Measurements from ENCODE around the gene CACNA1E. TPM values are rescaled to one million over a fixed set of nuclear protein-coding genes. Genes with fewer than 3 reads are reported as not detected.

CACNA1E gene
- total and polyA plus RNA-seq, 2 of the 4 experiments (the other 2 are of a cell fraction) = not detected

DNA sequence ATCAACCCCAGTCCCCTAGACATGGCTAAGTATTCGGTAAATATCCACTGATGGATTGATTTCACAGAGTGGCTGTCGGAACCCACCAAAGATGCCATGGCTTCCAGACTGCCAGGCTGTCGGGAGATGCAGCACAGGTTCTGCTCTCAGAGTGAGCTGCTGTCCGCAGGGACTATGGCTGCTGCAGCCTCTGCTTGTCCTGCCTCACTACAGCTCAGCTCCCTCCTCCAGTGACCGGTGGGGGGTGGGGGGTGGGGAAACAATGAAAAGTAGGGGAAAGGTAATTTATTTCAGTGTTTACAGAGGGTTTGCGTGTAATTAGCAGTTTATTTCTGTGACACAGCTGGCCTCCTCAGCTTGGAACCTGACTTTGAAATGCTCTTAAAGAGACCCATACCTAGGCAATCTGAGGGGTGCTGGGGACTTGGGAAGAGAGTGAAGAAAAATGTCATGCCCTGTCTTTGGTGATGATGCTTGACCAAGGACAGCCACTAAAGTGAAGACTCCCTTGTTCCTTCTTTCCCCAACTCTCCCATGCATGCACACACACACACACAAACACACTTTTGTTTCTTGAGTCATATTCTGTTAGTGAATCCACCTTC is 109.0 kb downstream of the CACNA1E start:
- Histone ChIP-seq H2AFZ (replicated peaks; ENCODE audit: low read length, poor library complexity) (no peak overlapping the region), H3K23ac (ENCODE audit: low read depth, low read length) (no peak overlapping the region), H2AK5ac (ENCODE audit: low read depth, low read length) (no peak overlapping the region), H3K4me1 (ENCODE audit: control insufficient read depth, insufficient read depth, low read length) (no peaks in the 10 kb centered on the region), H3K4me2 (ENCODE audit: low read depth, low read length) (no peak overlapping the region), H3K14ac (replicated peaks; ENCODE audit: low read depth, low read length) (no peak overlapping the region), H4K8ac (ENCODE audit: low read depth in 2 of 2, low read length in 2 of 2) (no peak overlapping the region), H3K9me1 (ENCODE audit: insufficient read depth, low read length) (no peaks in the 10 kb centered on the region), H3K36me3 (ENCODE audit: control insufficient read depth, insufficient read depth, low read length) (no peaks in the 10 kb centered on the region), H3K4me3 (ENCODE audit: insufficient read depth, low read depth, low read length) (no peak overlapping the region), H3K18ac (ENCODE audit: low read depth, low read length) (no peak overlapping the region), H2BK15ac (ENCODE audit: low read depth, low read length) (no peak overlapping the region), H3K4ac (ENCODE audit: low read depth, low read length) (no peak overlapping the region), H3K56ac (ENCODE audit: extremely low read depth, insufficient read depth, low read length) (no peak overlapping the region), H2BK120ac (ENCODE audit: low read depth, low read length) (no peak overlapping the region), H4K91ac (ENCODE audit: insufficient read depth, low read depth, low read length) (no peak overlapping the region), H3K27ac (ENCODE audit: insufficient read depth, low read length) (no peak overlapping the region), H2BK5ac (ENCODE audit: low read depth, low read length, poor library complexity, severe bottlenecking) (no peak overlapping the region), H4K5ac (ENCODE audit: low read depth, low read length) (no peak overlapping the region), H3K27me3 (ENCODE audit: control insufficient read depth, insufficient read depth, low read length) (no peaks in the 10 kb centered on the region), H4K20me1 (ENCODE audit: insufficient read depth, low read length) (no peaks in the 10 kb centered on the region), H2AK9ac (replicated peaks; ENCODE audit: low read depth, low read length, poor library complexity) (no peak overlapping the region), H3K79me1 (ENCODE audit: low read depth in 1 of 2, low read length in 2 of 2) (no peaks in the 10 kb centered on the region), H3K9me3 (ENCODE audit: control insufficient read depth, insufficient read depth, low read length) (no peaks in the 10 kb centered on the region), H3K9ac (ENCODE audit: low read depth, low read length) (no peak overlapping the region), H2BK20ac (ENCODE audit: low read depth, low read length) (no peak overlapping the region)
- ChIA-PET POLR2A (ENCODE audit: unreplicated experiment) (no interaction called here), CTCF (interaction anchor here (0.6 kb wide), 1 partner anchor 376 kb away, joined by 3 read pairs; no protein-coding TSS in a partner anchor)
- dilution Hi-C loops (cut with HindIII; ENCODE audit: low sequenced_read_pairs, unreplicated experiment) = no loop called here
- no TSS peak for BruUV-seq (replicated peaks)
- no peak for ATAC-seq (ENCODE audit: low read depth)
- TF ChIP-seq, protein P1, sequence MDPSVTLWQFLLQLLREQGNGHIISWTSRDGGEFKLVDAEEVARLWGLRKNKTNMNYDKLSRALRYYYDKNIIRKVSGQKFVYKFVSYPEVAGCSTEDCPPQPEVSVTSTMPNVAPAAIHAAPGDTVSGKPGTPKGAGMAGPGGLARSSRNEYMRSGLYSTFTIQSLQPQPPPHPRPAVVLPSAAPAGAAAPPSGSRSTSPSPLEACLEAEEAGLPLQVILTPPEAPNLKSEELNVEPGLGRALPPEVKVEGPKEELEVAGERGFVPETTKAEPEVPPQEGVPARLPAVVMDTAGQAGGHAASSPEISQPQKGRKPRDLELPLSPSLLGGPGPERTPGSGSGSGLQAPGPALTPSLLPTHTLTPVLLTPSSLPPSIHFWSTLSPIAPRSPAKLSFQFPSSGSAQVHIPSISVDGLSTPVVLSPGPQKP (IDR thresholded peaks at IDR 0.05; ENCODE audit: borderline replicate concordance, low read depth, low read length) = no peak
- TF ChIP-seq SMC3 (IDR thresholded peaks at IDR 0.05; ENCODE audit: low read depth, low read length) = no peak
- TF ChIP-seq CHD1 (IDR thresholded peaks at IDR 0.05; ENCODE audit: low read depth, low read length) = no peak
- TF ChIP-seq RCOR1 (IDR thresholded peaks at IDR 0.05; ENCODE audit: insufficient replicate concordance, low read length) = no peak
- TF ChIP-seq, protein P2, sequence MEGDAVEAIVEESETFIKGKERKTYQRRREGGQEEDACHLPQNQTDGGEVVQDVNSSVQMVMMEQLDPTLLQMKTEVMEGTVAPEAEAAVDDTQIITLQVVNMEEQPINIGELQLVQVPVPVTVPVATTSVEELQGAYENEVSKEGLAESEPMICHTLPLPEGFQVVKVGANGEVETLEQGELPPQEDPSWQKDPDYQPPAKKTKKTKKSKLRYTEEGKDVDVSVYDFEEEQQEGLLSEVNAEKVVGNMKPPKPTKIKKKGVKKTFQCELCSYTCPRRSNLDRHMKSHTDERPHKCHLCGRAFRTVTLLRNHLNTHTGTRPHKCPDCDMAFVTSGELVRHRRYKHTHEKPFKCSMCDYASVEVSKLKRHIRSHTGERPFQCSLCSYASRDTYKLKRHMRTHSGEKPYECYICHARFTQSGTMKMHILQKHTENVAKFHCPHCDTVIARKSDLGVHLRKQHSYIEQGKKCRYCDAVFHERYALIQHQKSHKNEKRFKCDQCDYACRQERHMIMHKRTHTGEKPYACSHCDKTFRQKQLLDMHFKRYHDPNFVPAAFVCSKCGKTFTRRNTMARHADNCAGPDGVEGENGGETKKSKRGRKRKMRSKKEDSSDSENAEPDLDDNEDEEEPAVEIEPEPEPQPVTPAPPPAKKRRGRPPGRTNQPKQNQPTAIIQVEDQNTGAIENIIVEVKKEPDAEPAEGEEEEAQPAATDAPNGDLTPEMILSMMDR (conservative IDR thresholded peaks at IDR 0.05; ENCODE audit: low read depth, low read length) = no peak
- DNase-seq = no peak
- in situ Hi-C loops (cut with MboI; ENCODE audit: low sequenced_read_pairs) = no loop called here
- intact Hi-C loops (cut with micrococcal nuclease) = no loop called here
- WGBS, 2 experiments (ENCODE audit: extremely low coverage in 2 of 2, insufficient read length in 1 of 2) = 16% methylated on average over 2 of the region's 6 CpGs; no CpG with 5 or more reads in 1 of the 2 experiments

Data from IMR-90 (cell line).